ENCODE data around the gene PHF20.
A peak's percentile ranks its signal among the peaks of the same experiment; 100 is the strongest.
"Not testable (repeated sequence)": the region's sequence is repeated elsewhere in the genome, so short reads cannot be mapped to it uniquely, and the experiment has no call there.

PHF20 gene

DNA sequence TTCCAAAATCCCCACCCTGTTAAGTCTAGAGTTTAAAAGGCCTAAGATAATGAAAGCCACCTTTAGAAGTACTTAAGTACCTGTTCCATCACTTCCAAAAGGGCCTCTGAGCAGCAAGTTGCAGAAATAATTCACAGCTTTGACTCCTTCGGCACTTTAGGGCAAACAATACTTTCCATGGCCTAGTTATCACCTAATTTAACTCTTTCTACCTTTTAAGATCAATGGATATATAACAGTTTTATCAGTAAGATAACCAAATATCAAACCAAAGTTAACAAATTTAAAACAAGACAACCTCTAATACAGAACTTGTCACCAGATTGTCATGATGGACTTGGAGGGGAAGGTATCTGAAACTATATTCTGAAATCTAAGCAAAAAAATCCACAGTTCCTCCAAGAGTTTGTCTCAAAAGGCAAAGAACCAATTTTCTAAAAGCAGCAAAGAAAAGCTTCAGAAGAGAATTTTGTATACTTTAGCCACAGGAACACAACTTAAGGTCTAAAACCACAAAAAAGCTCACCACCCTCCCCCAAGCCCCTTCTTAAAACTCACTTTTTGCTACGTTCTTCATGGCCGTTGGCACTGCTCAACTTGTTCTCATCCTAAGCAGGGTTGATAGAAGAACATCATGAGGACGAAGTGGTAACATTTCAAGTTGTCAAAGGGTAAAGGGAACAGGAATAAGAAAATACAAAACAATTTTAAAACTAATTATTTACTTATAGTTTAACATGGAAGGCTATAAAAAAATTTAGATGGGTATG lies 33.2 kb upstream of the PHF20 start:
- no peak for DNase-seq

DNA sequence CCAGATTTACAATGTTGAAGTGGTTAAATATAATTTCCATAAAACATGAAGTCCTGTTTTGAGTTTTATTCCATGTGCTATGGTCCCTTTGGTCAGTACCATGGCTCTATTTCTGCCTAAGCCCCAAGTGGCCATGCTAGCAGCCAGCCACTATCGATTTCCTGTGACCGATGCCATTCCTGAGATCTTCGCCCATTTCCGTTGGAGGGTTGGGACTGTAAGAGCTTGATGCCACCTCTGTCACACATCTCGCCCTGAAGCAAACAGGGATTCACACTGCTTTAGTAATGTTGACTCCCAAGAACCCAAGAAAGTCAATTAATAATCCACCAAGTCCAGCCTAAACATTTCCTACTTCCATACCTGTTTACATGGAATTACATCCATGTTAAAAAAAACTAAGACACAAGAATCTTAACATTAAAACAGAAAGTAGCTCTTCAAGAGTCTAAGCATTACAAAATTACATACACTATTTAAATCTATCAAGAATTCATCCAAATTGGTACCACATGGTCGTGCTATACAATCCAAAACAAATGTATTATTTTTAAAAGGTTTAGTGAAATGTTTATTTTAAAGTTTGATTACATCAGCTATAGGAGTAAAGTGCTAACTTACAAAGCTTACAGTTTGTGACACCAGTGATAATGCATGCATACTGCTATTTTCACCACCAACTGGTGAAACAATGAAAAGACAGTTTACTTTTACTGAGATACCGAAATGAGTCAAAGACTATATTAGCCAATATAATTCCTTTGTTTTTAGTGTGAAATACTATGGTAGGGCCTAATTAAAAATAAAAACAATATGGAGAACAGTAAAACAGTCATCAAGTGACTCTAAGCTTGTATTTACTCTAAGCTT lies 32.3 kb upstream of the PHF20 start:
- no peak for DNase-seq

DNA sequence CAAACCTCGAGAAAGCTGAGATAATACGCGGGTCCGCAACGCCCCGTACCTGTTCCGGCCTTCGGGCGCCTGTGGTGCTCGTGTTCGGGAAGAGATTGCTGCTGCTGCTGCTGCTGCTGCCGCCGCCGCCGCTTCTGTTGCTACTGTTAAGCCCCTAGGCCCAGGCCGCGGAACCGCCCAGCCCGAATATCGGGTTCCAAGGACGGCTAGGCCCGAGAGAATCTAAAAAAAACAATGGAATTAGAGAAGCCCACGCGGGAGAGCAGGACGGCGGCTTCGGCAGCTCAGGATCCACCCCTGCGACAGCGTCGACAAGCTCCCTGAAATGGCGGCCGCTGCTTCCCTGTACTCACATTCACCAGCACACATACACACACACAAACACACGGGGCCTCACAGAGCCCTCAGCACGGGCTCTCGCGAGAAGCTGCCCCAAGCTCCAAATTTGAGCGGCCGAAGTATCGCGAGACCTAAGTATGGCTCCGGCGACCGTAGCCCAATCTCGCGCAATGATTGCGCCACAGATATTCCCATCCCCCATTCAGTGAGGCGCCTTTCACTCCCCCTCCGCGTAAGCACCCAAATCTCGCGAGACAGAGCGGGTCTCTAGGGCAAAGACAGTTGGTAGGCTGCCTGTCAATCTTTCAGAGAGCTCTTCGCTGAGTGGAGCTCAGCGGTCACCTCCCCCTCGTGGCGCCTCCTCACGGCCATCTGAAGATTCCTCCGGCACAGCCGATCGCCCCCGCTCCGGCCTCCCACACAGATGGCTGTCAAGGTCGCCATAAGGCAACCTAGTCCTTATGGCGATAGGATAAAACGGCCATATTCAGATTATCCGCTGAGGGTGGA lies 29.7 kb upstream of the PHF20 start, which contains the start of gene RBM39:
TSS of gene RBM39 (minus strand) at position 369 of the 849 bp plus-strand sequence. CDS start 1,386 bp downstream, outside the sequence.
- peak; percentile 84 to 100 (median 99) for DNase-seq

DNA sequence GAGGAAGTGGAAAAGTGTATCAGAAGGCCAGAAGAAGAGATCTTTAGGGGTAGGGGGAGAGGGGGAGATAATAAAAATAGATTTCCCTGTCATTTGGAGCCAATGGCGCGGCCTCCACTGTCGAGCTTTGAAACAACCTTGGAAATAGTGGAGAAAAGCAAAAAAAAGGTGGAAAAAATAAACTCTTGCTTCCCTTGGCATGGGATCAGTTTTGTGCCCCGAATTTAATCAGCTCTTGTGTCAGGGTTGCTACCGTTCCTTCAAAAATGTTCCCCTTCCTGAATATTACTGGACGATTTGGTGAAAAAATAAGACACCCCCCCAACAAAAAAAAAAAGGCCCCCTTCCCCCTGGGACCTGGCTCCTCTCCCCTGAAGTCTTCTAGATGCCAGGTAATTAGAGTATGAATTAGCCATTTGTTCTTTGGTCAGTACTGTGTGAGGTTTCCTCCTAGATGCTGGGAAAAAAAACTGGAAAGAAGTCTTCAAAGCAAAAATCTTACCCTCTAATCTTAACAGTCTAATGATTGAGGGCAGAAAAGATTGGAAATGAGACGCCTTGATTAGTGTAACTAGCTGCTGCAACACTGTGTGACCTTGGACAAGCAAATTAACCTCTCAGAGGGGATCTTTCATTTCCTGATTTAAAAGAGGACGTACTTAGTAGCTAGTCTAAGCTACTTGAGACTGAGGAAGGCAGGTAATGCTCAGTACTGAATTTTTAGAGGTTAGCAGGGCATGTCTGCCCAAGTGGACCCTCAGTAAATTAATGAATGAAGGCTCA lies 28.9 kb upstream of the PHF20 start:
- DNase-seq, result peak in 2 of 56 donors; percentile 15 to 19

DNA sequence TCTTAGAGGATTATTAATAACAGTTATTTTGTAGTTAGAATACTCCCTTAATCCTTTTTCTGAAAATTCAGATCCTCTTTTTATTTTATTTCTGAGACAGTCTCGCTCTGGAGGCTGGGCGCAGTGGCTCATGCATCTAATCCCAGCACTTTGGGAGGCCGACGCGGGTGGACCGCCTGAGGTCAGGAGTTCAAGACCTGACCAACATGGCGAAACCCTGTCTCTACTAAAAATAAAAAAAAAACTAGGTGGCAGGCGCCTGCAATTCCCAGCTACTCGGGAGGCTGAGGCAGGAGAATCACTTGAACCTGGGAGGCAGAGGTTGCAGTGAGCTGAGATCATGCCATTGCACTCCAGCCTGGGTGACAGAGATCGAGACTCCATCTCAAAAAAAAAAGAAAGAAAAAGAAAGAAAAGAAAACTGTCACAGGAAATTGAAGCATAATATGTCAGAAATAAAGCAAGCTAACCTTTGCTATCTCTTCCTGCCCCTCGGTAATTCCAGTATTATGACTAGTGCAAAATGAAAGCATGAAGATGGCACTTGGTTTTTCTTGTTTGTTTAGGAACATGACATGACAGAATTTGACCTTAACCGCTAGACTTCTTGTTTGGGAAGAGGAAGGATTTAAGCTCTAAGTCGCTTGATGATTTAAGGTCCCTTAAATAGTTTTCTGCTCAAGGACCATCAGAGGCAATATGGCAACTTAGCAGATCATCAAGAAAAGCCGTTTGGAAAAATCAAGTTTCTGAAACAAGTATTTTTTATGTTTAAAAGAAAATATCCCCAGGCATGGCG lies 27.9 kb upstream of the PHF20 start:
- DNase-seq, result peak in 1 of 56 donors; percentile 3

DNA sequence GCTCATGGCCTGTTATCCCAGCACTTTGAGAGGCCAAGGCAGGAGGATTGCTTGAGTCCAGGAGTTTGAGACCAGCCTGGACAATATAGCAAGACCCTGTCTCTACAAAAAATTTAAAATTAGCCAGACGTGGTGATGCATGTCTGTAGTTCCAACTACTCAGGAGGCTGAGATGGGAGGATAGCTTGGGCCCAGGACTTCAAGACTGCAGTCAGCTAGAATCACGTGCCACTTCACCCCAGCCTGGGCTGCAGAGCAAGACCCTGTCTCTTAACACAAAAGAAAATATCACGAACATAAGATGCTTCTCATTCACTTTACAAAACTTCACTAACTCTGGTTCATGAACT lies 27.3 kb upstream of the PHF20 start:
- not testable (repeated sequence) for DNase-seq

DNA sequence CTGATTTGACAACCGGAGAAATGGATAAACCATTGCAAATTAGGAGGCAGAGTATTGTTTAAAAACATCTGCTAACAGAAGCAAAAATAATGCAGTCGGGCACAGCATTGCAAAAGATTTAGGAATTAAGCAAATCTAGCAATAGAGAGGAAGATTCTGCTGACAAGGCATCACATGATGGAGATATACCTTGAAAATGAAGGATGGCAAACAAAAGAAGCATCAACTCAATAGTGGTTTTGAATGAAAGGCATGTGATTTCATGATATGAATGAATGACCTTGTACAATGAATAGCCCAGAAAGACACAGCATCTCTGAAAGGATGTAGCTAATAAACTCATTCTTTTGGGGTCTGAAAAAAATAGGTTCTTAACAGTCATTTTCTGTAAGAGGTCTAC lies 21.2 kb upstream of the PHF20 start:
- DNase-seq, result no peak

DNA sequence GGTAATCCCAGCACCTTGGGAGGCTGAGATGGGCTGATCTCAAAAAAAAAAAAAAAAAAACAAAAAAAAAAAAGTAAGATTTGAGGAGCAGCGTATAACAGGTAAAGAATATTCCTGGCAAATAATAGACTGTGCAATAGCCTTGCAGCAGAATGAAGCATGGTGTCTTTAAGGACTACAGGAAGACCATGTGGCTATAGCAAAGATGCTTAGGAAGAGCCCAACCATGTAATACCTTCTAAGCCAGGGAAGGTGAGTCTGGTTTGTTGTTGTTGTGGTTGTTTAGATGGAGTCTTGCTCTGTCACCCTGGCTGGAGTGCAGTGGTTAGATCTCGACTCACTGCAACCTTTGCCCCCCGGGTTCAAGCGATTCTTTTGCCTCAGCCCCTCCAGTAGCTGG lies 15.4 kb upstream of the PHF20 start:
- DNase-seq, result no peak

GRCh38 chr20:35757098-35757705 lies 14.6 kb upstream of the PHF20 start:
- DNase-seq, result no peak

GRCh38 chr20:35761548-35761947 lies 10.3 kb upstream of the PHF20 start:
- DNase-seq, result not testable (repeated sequence)

- DNase-seq, result no peak
Observed at GRCh38 chr20:35762461-35762860, 9.4 kb upstream of the PHF20 start.

DNA sequence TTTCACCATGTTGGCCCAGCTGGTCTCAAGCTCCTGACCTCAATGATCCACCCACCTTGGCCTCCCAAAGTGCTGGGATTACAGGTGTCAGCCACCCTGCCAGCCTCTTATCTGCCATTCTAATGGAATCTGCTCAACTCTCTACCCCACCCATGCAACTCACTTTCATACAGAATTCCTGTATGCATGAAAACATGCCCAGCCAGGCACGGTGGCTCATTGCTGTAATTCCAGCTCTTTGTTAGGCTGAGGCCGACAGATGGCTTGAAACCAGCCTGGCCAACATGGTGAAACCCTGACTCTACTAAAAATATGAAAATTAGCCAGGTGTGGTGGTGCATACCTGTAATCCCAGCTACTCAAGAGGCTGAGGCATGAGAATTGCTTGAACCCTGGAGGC lies 6.9 kb upstream of the PHF20 start:
- DNase-seq, result not testable (repeated sequence)

- DNase-seq, result no peak
Observed at GRCh38 chr20:35766843-35767242, 5.0 kb upstream of the PHF20 start.

DNA sequence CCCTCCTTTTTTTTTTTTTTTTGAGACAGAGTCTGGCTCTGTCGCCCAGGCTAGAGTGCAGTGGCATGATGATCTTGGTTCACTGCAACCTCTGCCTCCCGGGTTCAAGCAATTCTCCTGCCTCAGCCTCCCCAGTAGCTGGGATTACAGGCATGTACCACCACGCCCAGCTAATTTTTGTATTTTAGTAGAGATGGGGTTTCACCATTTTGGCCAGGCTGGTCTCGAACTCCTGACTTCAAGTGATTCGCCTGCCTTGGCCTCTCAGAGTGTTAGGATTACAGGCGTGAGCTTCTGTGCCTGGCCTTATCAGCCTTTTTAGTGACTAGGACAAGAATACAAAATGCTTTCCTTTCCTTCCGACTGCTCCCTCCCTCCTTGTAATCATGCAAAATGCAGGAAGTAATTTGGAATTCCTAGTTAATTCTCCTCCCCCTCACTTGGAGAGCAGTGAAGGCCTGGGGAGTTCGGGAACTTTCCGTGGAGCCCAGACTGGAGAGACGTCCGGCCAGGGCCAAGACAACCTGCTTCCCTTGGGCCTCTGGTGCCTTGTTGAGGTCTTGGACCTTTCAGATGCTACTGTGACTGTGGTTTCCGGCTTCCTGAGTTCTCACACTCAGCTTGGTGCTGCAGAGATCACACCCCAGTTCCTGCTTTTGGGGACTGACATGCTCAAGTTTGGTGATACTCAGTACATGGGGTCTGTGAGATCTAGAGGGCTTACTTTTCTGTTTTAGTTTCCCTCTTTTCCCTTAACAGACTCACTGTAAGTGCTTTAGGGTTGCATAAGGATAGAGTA lies 3.9 kb upstream of the PHF20 start:
- DNase-seq, result peak in 39 of 56 donors; percentile 1 to 60 (median 21)

DNA sequence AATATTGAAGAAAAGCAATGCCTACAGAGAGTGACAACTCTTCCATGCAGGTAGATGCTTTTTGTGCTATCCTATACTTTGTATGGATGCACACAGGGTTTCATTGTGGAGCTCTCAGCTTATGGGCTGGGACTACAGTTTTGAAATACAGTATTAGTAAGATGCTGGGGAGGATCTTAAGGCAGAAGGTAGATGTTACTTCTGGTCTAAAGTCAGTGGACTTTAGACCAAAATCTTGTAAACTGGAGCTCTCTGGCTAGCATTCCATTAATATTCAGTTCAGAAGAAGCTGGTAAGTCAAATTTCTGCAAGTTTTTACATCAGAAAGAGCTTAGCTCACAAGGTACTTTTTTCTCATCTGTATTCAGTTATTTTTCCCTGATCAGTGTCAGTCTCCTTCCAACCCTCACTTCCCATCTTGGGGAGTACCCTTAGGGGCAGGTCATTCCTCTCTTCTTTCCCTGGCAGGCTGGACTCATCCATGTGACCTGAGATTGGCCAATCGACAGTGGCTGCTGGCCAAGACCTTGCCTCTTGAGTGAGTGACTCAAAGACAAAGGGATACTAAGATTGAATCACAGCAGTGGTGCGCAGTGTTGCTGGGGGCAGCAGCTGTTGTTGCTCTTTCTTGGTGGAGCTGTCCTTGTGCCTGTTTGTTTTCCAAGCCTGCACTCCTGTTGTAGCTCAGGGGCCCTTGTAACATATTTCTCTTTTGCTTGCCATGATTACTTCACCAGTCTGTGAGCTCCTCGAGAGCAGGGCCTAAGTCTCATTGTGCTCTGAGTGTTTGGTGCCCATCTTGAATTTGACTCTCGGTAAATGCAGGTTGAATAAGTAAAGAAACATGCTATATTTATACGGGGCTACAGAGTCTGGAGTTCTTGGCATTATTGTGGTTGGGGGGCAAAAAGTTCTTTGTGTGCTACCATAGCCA lies 2.8 kb upstream of the PHF20 start:
- DNase-seq, result peak in 54 of 56 donors; percentile 7 to 92 (median 58)

GRCh38 chr20:35771367-35771688 lies 487 bp upstream of the PHF20 start:
- peak in 1 of 56 donors; percentile 15 for DNase-seq

DNA sequence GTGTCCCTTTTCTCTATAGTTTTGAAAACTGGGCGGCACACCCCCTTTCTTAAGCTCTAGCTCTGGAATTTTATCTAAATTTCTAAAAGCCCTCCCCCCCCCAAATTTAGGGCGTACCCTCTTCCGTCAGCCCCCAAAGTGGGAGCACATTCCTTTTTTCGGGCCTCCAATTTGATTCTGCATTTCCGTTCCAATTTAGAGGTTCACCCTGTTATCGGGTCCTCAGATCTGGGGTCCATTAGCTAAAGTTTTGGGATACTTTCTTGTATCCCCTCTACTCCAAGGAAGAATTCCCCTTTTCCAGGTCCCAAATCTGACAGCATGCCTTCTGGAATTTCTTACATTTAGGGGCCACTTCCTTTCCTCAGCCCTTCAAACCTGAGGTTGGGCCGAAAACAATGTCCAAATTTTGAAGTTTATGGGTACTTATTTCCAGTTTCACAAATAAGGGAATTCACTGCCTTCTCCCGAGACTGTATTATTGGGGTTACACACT lies 796 bp downstream of the PHF20 start:
- DNase-seq, result no peak
